ENCODE results near the gene GPR142.

GPR142 gene, protein sequence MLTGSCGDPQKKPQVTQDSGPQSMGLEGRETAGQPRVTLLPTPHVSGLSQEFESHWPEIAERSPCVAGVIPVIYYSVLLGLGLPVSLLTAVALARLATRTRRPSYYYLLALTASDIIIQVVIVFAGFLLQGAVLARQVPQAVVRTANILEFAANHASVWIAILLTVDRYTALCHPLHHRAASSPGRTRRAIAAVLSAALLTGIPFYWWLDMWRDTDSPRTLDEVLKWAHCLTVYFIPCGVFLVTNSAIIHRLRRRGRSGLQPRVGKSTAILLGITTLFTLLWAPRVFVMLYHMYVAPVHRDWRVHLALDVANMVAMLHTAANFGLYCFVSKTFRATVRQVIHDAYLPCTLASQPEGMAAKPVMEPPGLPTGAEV

DNA sequence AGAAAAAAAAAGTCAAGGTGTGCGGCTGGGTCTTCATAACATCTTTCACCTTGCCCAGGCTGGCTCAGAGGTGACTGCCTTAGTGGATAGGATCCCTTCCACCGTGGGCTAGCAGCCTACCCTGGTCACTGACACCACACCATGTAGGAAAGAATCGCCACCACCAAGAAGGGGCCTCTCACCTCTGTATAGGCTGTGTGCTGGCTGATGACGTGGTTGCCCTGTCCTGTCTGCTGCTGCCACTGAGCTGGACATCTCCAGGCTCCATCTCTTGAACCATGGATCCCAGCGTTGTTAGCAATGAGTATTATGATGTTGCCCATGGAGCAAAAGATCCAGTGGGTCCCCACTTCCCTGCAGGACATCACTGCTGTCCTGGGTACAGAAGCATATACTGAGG is at the start of gene GPR142:
GPR142 (plus strand) TSS at position 301 of the 400 bp plus-strand sequence. CDS start 2,035 bp downstream, outside the sequence.
- Histone ChIP-seq H3K27me3 (ENCODE audit: insufficient read depth, low read depth, severe bottlenecking) (no peaks in the 10 kb centered on the region), H3K27ac (no peak within 1 kb of the TSS), H3K9me3 (ENCODE audit: severe bottlenecking) (no peaks in the 10 kb centered on the region), H3K4me3 (ENCODE audit: low read depth, low read length) (no peak within 1 kb of the TSS), H3K36me3 (no peaks in the 10 kb centered on the region)
- no peak for TF ChIP-seq CTCF (IDR thresholded peaks at IDR 0.05; ENCODE audit: low read depth, low read length)
- no peak for DNase-seq

DNA sequence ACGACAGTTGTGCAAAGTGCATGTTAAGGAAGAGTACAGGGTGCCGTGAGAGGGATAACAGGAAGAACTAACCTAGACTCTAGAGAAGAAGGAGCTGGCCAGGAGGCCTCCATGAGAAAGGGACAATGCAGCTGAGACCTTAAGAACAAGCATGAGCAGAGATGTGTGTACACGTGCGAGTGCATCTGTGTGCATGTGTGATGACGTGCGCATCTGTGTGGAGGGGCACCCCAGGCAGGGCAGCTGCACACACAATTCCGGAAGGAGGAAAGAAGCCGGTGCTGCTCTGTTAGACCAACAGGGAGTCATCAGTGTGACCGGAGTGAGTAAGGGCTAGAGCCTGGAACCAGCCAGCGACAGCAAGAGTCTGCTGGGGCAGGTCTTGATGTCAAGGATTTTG is 48.9 kb upstream of the GPR142 start:
- Histone ChIP-seq H3K9me3 (ENCODE audit: severe bottlenecking) (no peaks in the 10 kb centered on the region), H3K4me3 (ENCODE audit: low read depth, low read length) (no peak overlapping the region), H3K27me3 (ENCODE audit: insufficient read depth, low read depth, severe bottlenecking) (no peaks in the 10 kb centered on the region), H3K36me3 (no peaks in the 10 kb centered on the region), H3K27ac (no peak overlapping the region)
- TF ChIP-seq CTCF (IDR thresholded peaks at IDR 0.05; ENCODE audit: low read depth, low read length) = no peak
- no peak for DNase-seq

GRCh38 chr17:74324521-74324920 is 42.8 kb upstream of the GPR142 start:
- DNase-seq = no peak
- H3K27me3 ChIP-seq (ENCODE audit: insufficient read depth, low read depth, severe bottlenecking) = no peaks in the 10 kb centered on the region
- H3K27ac ChIP-seq = no peak overlapping the region
- no peak overlapping the region for H3K4me3 ChIP-seq (ENCODE audit: low read depth, low read length)
- TF ChIP-seq CTCF (IDR thresholded peaks at IDR 0.05; ENCODE audit: low read depth, low read length) = no peak
- no peaks in the 10 kb centered on the region for H3K9me3 ChIP-seq (ENCODE audit: severe bottlenecking)
- no peaks in the 10 kb centered on the region for H3K36me3 ChIP-seq

DNA sequence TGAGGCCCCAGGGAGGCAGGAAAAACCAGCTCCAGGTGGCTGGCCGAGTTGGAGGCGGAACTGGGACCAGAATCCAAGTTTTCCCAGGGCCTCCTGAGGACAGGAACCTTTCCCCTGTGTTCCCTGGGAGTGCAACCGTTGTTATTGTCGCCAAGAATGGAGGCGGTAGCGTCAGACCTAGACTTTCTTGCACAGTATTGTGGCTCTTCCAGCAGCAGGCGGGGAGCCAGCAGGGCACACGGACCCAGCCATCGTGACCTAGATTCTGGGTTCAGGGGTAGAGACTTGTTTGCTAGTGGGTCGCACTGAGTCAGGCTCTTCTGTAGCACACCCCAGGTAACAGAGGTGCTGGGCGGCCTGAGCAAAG is 41.9 kb upstream of the GPR142 start:
- Histone ChIP-seq H3K4me3 (ENCODE audit: low read depth, low read length) (no peak overlapping the region), H3K36me3 (no peaks in the 10 kb centered on the region), H3K27me3 (ENCODE audit: insufficient read depth, low read depth, severe bottlenecking) (no peaks in the 10 kb centered on the region), H3K27ac (no peak overlapping the region), H3K9me3 (ENCODE audit: severe bottlenecking) (no peaks in the 10 kb centered on the region)
- TF ChIP-seq CTCF (IDR thresholded peaks at IDR 0.05; ENCODE audit: low read depth, low read length) = no peak
- no peak for DNase-seq

- DNase-seq = no peak
- TF ChIP-seq CTCF (IDR thresholded peaks at IDR 0.05; ENCODE audit: low read depth, low read length) = no peak
- no peak within 1 kb of the TSS for H3K27ac ChIP-seq
- no peaks in the 10 kb centered on the region for H3K9me3 ChIP-seq (ENCODE audit: severe bottlenecking)
- H3K36me3 ChIP-seq = no peaks in the 10 kb centered on the region
- no peak within 1 kb of the TSS for H3K4me3 ChIP-seq (ENCODE audit: low read depth, low read length)
- no peaks in the 10 kb centered on the region for H3K27me3 ChIP-seq (ENCODE audit: insufficient read depth, low read depth, severe bottlenecking)
These were observed 41.4 kb upstream of the GPR142 start, which contains the start of gene KIF19 for GRCh38 chr17:74325743-74326379. Gene KIF19 (plus strand): TSS chr17:74326226. CDS start chr17:74326350, 124 bp downstream.
